A673 (cell line): ENCODE results near the gene TAX1BP1. TPM values are rescaled to one million over a fixed set of nuclear protein-coding genes. Genes with fewer than 3 reads are reported as not detected.

Source experiments
- BruUV-seq: library from RNA; stranded (reverse); fragments of 400-500 nt; replicated peaks from 2 replicates; lab custom pipeline; 2021; lab: Mats Ljungman, UMichigan
- CTCF ChIA-PET: fragments of 300-600 bp; sonication (Branson Sonifier 250); formaldehyde crosslinking; loops from one replicate; lab custom pipeline; 2022; ENCODE audit warnings: antibody characterized with exemption; lab: Charles Lee
- POLR2A ChIA-PET: fragments of 300-600 bp; sonication (Branson Sonifier 250); formaldehyde crosslinking; loops from one replicate; lab custom pipeline; 2022; ENCODE audit warnings: antibody characterized with exemption; ENCODE audit not compliant: low non-redundant PET; lab: Charles Lee
- DNase-seq: peaks from one replicate; pipeline ENCODE4 v3.0.0-alpha.2; 2015; ENCODE audit warnings: low spot score
- H3K27ac ChIP-seq: fragments of 200-600 bp; sonication (generic); 2 replicates; pipeline ENCODE4 v1.5.1; 2016; ENCODE audit warnings: mixed run types, low read depth, mild to moderate bottlenecking, mixed read lengths, antibody characterized with exemption, low read length; ENCODE audit not compliant: poor library complexity, severe bottlenecking
- H3K27me3 ChIP-seq: fragments of 200-600 bp; sonication (generic); replicated peaks from 2 replicates; pipeline ENCODE4 v1.6.1; 2017; ENCODE audit warnings: mixed run types, low read depth, mild to moderate bottlenecking, mixed read lengths, antibody characterized with exemption, low read length; ENCODE audit not compliant: insufficient read depth, poor library complexity
- H3K36me3 ChIP-seq: fragments of 200-600 bp; sonication (generic); 2 replicates; pipeline ENCODE4 v1.6.1; 2016; ENCODE audit warnings: mixed run types, mild to moderate bottlenecking, mixed read lengths, antibody characterized with exemption, low read length; ENCODE audit not compliant: insufficient read depth, poor library complexity, severe bottlenecking
- H3K4me1 ChIP-seq: fragments of 200-600 bp; sonication (generic); 2 replicates; pipeline ENCODE4 v1.6.1; 2017; ENCODE audit warnings: mixed run types, mild to moderate bottlenecking, mixed read lengths, antibody characterized with exemption, low read length; ENCODE audit not compliant: insufficient read depth, poor library complexity, severe bottlenecking
- H3K4me3 ChIP-seq: fragments of 200-600 bp; sonication (generic); 2 replicates; pipeline ENCODE4 v1.5.1; 2016; ENCODE audit warnings: low read depth, mixed run types, mild to moderate bottlenecking, mixed read lengths, low read length; ENCODE audit not compliant: poor library complexity, severe bottlenecking
- H3K9me3 ChIP-seq: fragments of 200-600 bp; sonication (generic); 2 replicates; pipeline ENCODE4 v1.6.1; 2016; ENCODE audit warnings: mixed run types, low read depth, mild to moderate bottlenecking, mixed read lengths, antibody characterized with exemption, low read length; ENCODE audit not compliant: poor library complexity, severe bottlenecking
- CTCF ChIP-seq: fragments of 300-800, 200-600 bp; sonication (generic); conservative IDR thresholded peaks from 2 replicates; pipeline ENCODE4 v1.5.1; 2017; ENCODE audit warnings: low read depth, mild to moderate bottlenecking, antibody characterized with exemption, low read length, moderate library complexity, mixed read lengths
- EZH2 ChIP-seq: fragments of 200-600 bp; sonication (generic); IDR thresholded peaks from 2 replicates; pipeline ENCODE4 v1.6.1; 2017; ENCODE audit warnings: borderline replicate concordance, low read depth, mild to moderate bottlenecking, mixed read lengths, antibody characterized with exemption, low read length; ENCODE audit not compliant: poor library complexity, severe bottlenecking
- intact Hi-C: fragments of 100-400 bp; cut with micrococcal nuclease; formaldehyde crosslinking; loops from one replicate; pipeline ENCODE4 v1.10.0; 2022; ENCODE audit not compliant: unreplicated experiment
- total RNA-seq: library from RNA; stranded (reverse); gene quantifications from 2 replicates; pipeline ENCODE4 v1.2.3, GENCODE V29; 2021

The TAX1BP1 gene
- total RNA-seq, 1 experiment from 2014 or later, result 54.0 TPM

- intact Hi-C loops, result no loop called here
- no peaks in the 10 kb centered on the region for H3K4me1 ChIP-seq
- H3K27me3 ChIP-seq, result no peaks in the 10 kb centered on the region
- no peak overlapping the region for H3K4me3 ChIP-seq
- BruUV-seq, result no TSS peak
- CTCF ChIA-PET, result no interaction called here
- DNase-seq, result no peak
- H3K27ac ChIP-seq, result no peak overlapping the region
- POLR2A ChIA-PET, result no interaction called here
- H3K36me3 ChIP-seq, result peaks cover 11% of the 10 kb centered on the region
- TF ChIP-seq EZH2, result no peak
- no peak for TF ChIP-seq CTCF
- no peaks in the 10 kb centered on the region for H3K9me3 ChIP-seq
Measured at GRCh38 chr7:27762062-27762461, 22.1 kb downstream of the TAX1BP1 start.

- intact Hi-C loops, result no loop called here
- BruUV-seq, result no TSS peak
- Histone ChIP-seq H3K27ac (no peak overlapping the region), H3K27me3 (no peaks in the 10 kb centered on the region), H3K9me3 (no peaks in the 10 kb centered on the region), H3K36me3 (no peaks in the 10 kb centered on the region), H3K4me1 (no peaks in the 10 kb centered on the region), H3K4me3 (no peak overlapping the region)
- ChIA-PET POLR2A (no interaction called here), CTCF (interaction anchor here (1.2 kb wide), 1 partner anchor 10 kb away, joined by 4 read pairs; no protein-coding TSS in a partner anchor)
- DNase-seq, result no peak
- TF ChIP-seq EZH2 (no peak), CTCF (no peak)
Measured at GRCh38 chr7:27763983-27764508, 24.1 kb downstream of the TAX1BP1 start.

GRCh38 chr7:27765841-27766240, 25.9 kb downstream of the TAX1BP1 start:
- DNase-seq, result no peak
- intact Hi-C loops, result no loop called here
- POLR2A ChIA-PET, result no interaction called here
- Histone ChIP-seq H3K4me3 (no peak overlapping the region), H3K4me1 (no peaks in the 10 kb centered on the region), H3K9me3 (no peaks in the 10 kb centered on the region), H3K36me3 (no peaks in the 10 kb centered on the region), H3K27ac (no peak overlapping the region), H3K27me3 (no peaks in the 10 kb centered on the region)
- BruUV-seq, result no TSS peak
- TF ChIP-seq CTCF (no peak), EZH2 (no peak)
- CTCF ChIA-PET, result no interaction called here
